Measurements from ENCODE around the gene CEMIP2. TPM values are rescaled to one million over a fixed set of nuclear protein-coding genes. Genes with fewer than 3 reads are reported as not detected.

Gene CEMIP2
- total and polyA plus RNA-seq, 2 of the 13 experiments (the other 11 are each of a cell fraction or from before 2014, with no cell fraction given): 94.3 to 128 TPM

DNA sequence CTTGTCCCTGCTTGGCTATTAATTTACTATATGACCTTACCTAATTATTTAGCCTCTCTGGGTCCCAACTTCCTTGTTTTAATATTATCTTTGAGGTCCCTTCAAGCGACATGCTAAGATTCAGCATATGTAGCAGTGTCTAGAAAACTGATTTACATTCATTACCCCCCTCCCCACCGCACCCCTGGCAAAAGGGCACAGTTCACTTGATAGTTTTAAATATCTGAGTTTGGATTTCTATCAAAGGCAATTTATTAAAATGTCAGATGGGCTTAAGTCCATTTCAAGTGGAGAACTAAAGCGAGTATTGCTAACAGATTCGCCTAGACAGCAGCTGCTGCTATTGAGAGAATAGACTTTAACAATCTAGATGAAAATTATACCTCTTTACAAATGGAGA is 3.9 kb downstream of the CEMIP2 start:
- CTCF ChIA-PET (ENCODE audit: low intra/inter-chr PET ratio, low total read pairs): no interaction called here
- peak overlapping the region; percentile 84 for H3K4me2 ChIP-seq (ENCODE audit: low read depth, low read length)
- no peak for DNase-seq (ENCODE audit: low spot score)
- peaks cover 65% of the 10 kb centered on the region for H3K4me1 ChIP-seq (ENCODE audit: insufficient read depth, low read length)
- no peaks in the 10 kb centered on the region for H3K36me3 ChIP-seq (replicated peaks in 1 of 2; ENCODE audit: control insufficient read depth in 1 of 2, insufficient read depth in 2 of 2, low read length in 2 of 2)
- H3K9ac ChIP-seq (ENCODE audit: insufficient read depth, low read depth, low read length): peak overlapping the region; percentile 97
- peaks cover 89% of the 10 kb centered on the region for H3K79me2 ChIP-seq (ENCODE audit: insufficient read depth, low read length)
- no peak for ATAC-seq
- 40% methylated on average over 4 of the region's 4 CpGs for WGBS (ENCODE audit: low lambda C conversion rate)
- BruUV-seq (replicated peaks): no TSS peak
- in situ Hi-C loops (cut with HindIII; ENCODE audit: extremely low pct_ligation_motif_present, low pct_unique_long_range_greater_than_20kb) (no loop called here), intact Hi-C loops (cut with micrococcal nuclease; ENCODE audit: unreplicated experiment) (no loop called here)
- POLR2A ChIA-PET: interaction anchor here (1.2 to 4.9 kb wide), 3 partner anchors 9 to 86 kb away, joined by 4 to 29 read pairs (median 6); no protein-coding TSS in a partner anchor
- peaks cover 0 to 6% of the 10 kb centered on the region in 2 experiments; a peak in 1 of 5 replicates for H3K27me3 ChIP-seq (ENCODE audit: control insufficient read depth in 1 of 2, insufficient read depth in 2 of 2, low read length in 2 of 2)
- peak overlapping the region; percentile 92 for H3K27ac ChIP-seq (ENCODE audit: extremely low read length, insufficient read depth, low read length)
- peaks cover 16% of the 10 kb centered on the region; the same call in 1 of the 2 replicates for H4K20me1 ChIP-seq (ENCODE audit: insufficient read depth, low read length)
- TF ChIP-seq MAFF (IDR thresholded peaks at IDR 0.05; ENCODE audit: low read depth, low read length): peak; percentile 16; the same call in 1 of the 2 replicates
- TF ChIP-seq ZNF33A (CRISPR knock-in tag; IDR thresholded peaks at IDR 0.05; ENCODE audit: borderline replicate concordance): no peak
- peak; percentile 10 for TF ChIP-seq ASH2L (IDR thresholded peaks at IDR 0.05; ENCODE audit: insufficient read length, low read depth, low read length)
- no peak for TF ChIP-seq ZBTB10 (CRISPR knock-in tag; IDR thresholded peaks at IDR 0.05; ENCODE audit: borderline replicate concordance)
- H3K4me3 ChIP-seq (replicated peaks in 1 of 3; ENCODE audit: insufficient read depth in 1 of 3, low read depth in 2 of 3, low read length in 3 of 3): peak overlapping the region; percentile 90 to 99 (median 98); a peak in 5 of 6 replicates
- no peak overlapping the region for H2AFZ ChIP-seq (ENCODE audit: low read length)
- H3K9me3 ChIP-seq (ENCODE audit: low read length): no peaks in the 10 kb centered on the region
- no peak for FAIRE-seq

DNA sequence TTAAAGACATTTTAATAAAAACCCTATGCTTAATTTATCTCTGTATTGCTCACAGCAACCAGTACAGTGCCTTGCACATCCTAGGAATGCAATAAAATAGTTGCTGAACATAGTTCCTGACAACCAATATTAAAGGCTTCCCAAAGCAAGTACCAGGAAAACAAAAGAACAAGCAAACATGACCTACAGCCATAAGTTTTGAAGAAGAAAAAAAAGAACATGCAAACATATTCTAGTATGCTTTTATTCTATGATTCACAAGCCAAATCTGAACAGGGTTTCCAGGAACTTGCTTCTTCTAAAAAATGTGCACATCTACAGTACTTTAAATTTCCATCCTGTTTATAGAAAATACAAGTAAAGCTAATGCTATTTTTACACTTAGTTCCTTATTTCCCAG is 4.5 kb downstream of the CEMIP2 start:
- CTCF ChIA-PET (ENCODE audit: low intra/inter-chr PET ratio, low total read pairs): no interaction called here
- in situ Hi-C loops (cut with HindIII; ENCODE audit: extremely low pct_ligation_motif_present, low pct_unique_long_range_greater_than_20kb): no loop called here
- H4K20me1 ChIP-seq (ENCODE audit: insufficient read depth, low read length): peaks cover 16% of the 10 kb centered on the region; the same call in 1 of the 2 replicates
- H3K4me1 ChIP-seq (ENCODE audit: insufficient read depth, low read length): peaks cover 71% of the 10 kb centered on the region
- POLR2A ChIA-PET: no interaction called here
- peak overlapping the region; percentile 92 for H3K27ac ChIP-seq (ENCODE audit: extremely low read length, insufficient read depth, low read length)
- no peak overlapping the region for H2AFZ ChIP-seq (ENCODE audit: low read length)
- no peak for ATAC-seq
- H3K4me2 ChIP-seq (ENCODE audit: low read depth, low read length): peak overlapping the region; percentile 84
- H3K27me3 ChIP-seq (ENCODE audit: control insufficient read depth in 1 of 2, insufficient read depth in 2 of 2, low read length in 2 of 2): peaks cover 0 to 6% of the 10 kb centered on the region in 2 experiments; a peak in 1 of 5 replicates
- H3K9me3 ChIP-seq (ENCODE audit: low read length): no peaks in the 10 kb centered on the region
- BruUV-seq (replicated peaks): no TSS peak
- no peak for DNase-seq (ENCODE audit: low spot score)
- peak overlapping the region; percentile 90 to 99 (median 98); a peak in 5 of 6 replicates for H3K4me3 ChIP-seq (replicated peaks in 1 of 3; ENCODE audit: insufficient read depth in 1 of 3, low read depth in 2 of 3, low read length in 3 of 3)
- intact Hi-C loops (cut with micrococcal nuclease; ENCODE audit: unreplicated experiment): no loop called here
- no peaks in the 10 kb centered on the region for H3K36me3 ChIP-seq (replicated peaks in 1 of 2; ENCODE audit: control insufficient read depth in 1 of 2, insufficient read depth in 2 of 2, low read length in 2 of 2)
- peak overlapping the region; percentile 97 for H3K9ac ChIP-seq (ENCODE audit: insufficient read depth, low read depth, low read length)
- no peak for FAIRE-seq
- peaks cover 95% of the 10 kb centered on the region for H3K79me2 ChIP-seq (ENCODE audit: insufficient read depth, low read length)
- TF ChIP-seq THAP9 (CRISPR knock-in tag; IDR thresholded peaks at IDR 0.05; ENCODE audit: borderline replicate concordance) (no peak), POGZ (CRISPR knock-in tag; IDR thresholded peaks at IDR 0.05) (no peak), MXI1 (IDR thresholded peaks at IDR 0.05; ENCODE audit: borderline replicate concordance, low read depth, low read length) (no peak), DNMT1 (CRISPR knock-in tag; IDR thresholded peaks at IDR 0.05) (no peak), GLI4 (CRISPR knock-in tag; IDR thresholded peaks at IDR 0.05; ENCODE audit: borderline replicate concordance) (no peak), GATA4 (IDR thresholded peaks at IDR 0.05; ENCODE audit: borderline replicate concordance, low read depth) (no peak)
- TF ChIP-seq, protein P1, sequence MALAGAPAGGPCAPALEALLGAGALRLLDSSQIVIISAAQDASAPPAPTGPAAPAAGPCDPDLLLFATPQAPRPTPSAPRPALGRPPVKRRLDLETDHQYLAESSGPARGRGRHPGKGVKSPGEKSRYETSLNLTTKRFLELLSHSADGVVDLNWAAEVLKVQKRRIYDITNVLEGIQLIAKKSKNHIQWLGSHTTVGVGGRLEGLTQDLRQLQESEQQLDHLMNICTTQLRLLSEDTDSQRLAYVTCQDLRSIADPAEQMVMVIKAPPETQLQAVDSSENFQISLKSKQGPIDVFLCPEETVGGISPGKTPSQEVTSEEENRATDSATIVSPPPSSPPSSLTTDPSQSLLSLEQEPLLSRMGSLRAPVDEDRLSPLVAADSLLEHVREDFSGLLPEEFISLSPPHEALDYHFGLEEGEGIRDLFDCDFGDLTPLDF (CRISPR knock-in tag; IDR thresholded peaks at IDR 0.05): 0 out of 2 replicates have a peak, but pooled peaks have one; percentile 34
